ENCODE measurements around the gene SLC49A3. TPM values are rescaled to one million over a fixed set of nuclear protein-coding genes. Genes with fewer than 3 reads are reported as not detected.
"Not testable (repeated sequence)": the region's sequence is repeated elsewhere in the genome, so short reads cannot be mapped to it uniquely, and the experiment has no call there.

SLC49A3 gene
- total RNA-seq, 1 experiment from 2014 or later, result 0.20 TPM

DNA sequence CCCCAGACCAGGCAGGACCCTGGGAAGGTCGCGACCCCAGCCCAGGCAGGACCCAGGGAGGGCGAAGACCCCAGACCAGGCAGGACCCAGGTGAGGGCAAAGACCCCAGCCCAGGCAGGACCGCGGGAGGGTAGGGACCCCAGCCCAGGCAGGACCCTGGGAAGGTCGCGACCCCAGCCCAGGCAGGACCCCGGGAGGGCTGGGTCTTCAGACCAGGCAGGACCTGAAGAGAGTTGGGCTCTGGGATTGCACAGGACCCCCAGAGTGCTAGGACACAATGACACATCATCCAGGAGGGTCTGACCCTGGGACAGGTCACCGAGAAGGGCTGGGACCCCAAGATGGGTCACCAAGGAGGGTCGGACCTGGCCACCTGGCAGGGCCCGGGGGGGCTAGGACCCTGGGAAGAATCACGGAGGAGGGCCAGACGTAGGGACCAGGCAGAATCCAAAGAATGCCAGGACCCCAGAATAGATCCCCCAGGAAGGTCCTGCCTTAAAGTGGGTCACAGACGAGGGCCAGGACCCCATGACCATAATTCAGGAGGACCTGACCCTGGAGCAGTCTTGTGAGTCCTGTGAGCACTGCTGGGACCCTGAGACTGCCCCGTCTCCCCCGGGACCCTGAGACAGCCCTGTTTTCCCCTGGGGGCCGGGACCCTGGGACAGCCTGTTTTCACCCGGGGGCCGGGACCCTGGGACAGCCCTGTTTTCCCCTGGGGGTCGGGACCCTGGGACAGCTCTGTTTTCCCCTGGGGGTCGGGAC lies 18.1 kb upstream of the SLC49A3 start:
- intact Hi-C loops (cut with micrococcal nuclease; ENCODE audit: unreplicated experiment), result no loop called here
- TF ChIP-seq, protein P1, sequence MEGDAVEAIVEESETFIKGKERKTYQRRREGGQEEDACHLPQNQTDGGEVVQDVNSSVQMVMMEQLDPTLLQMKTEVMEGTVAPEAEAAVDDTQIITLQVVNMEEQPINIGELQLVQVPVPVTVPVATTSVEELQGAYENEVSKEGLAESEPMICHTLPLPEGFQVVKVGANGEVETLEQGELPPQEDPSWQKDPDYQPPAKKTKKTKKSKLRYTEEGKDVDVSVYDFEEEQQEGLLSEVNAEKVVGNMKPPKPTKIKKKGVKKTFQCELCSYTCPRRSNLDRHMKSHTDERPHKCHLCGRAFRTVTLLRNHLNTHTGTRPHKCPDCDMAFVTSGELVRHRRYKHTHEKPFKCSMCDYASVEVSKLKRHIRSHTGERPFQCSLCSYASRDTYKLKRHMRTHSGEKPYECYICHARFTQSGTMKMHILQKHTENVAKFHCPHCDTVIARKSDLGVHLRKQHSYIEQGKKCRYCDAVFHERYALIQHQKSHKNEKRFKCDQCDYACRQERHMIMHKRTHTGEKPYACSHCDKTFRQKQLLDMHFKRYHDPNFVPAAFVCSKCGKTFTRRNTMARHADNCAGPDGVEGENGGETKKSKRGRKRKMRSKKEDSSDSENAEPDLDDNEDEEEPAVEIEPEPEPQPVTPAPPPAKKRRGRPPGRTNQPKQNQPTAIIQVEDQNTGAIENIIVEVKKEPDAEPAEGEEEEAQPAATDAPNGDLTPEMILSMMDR (IDR thresholded peaks at IDR 0.05; ENCODE audit: insufficient read depth in 1 of 2, low read depth in 1 of 2, low read length in 1 of 2, severe bottlenecking in 1 of 2, unreplicated experiment in 1 of 2), result no peak

DNA sequence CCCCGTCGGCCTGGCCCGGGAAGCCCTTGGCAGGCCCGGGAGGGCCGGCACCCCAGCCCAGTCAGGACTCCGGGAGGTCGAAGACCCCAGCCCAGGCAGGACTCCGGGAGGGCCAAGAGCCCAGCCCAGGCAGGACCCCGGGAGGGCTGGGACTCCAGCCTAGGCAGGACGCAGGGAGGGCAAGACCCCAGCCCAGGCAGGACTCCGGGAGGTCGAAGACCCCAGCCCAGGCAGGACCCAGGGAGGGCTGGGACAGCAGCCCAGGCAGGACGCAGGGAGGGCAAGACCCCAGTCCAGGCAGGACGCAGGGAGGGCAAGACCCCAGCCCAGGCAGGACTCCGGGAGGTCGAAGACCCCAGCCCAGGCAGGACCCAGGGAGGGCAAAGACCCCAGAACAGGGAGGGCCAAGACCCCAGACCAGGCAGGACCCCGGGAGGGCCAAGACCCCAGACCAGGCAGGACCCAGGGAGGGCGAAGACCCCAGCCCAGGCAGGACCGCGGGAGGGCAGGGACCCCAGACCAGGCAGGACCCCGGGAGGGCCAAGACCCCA lies 17.2 kb upstream of the SLC49A3 start:
- BruUV-seq (replicated peaks); H3K27ac Mint-ChIP-seq (ENCODE audit: unreplicated experiment); H3K9me3 Mint-ChIP-seq (ENCODE audit: unreplicated experiment); H3K27me3 ChIP-seq (replicated peaks; ENCODE audit: control insufficient read depth, insufficient read depth, low read length); CTCF ChIA-PET; H3K9me3 ChIP-seq; POLR2A ChIA-PET; H3K4me1 ChIP-seq; H3K4me1 Mint-ChIP-seq (ENCODE audit: low read depth, unreplicated experiment); H3K36me3 ChIP-seq (ENCODE audit: control insufficient read depth, insufficient read depth, low read length); intact Hi-C loops (cut with micrococcal nuclease; ENCODE audit: unreplicated experiment); H3K27me3 Mint-ChIP-seq (ENCODE audit: insufficient read depth, unreplicated experiment): not testable (repeated sequence)
- Mint-ChIP-seq H3K4me3 (ENCODE audit: unreplicated experiment) (peak overlapping the region; percentile 81), H3K36me3 (ENCODE audit: insufficient read depth, unreplicated experiment) (peaks cover 34% of the 10 kb centered on the region)
- H3K4me3 ChIP-seq (ENCODE audit: low read depth, low read length), result peak overlapping the region; percentile 87
- peak in 1 of 2 experiments; percentile 30 for DNase-seq

More for the DNA sequence above, 18.1 kb upstream of the SLC49A3 start:
- H3K4me3 Mint-ChIP-seq (ENCODE audit: unreplicated experiment), result no peak overlapping the region
- POLR2A ChIA-PET, result no interaction called here
- peak overlapping the region; percentile 31 for H3K4me3 ChIP-seq (ENCODE audit: low read depth, low read length)
- no peak overlapping the region for H3K27ac Mint-ChIP-seq (ENCODE audit: unreplicated experiment)
- no peaks in the 10 kb centered on the region for H3K9me3 Mint-ChIP-seq (ENCODE audit: unreplicated experiment)
- no peaks in the 10 kb centered on the region for H3K9me3 ChIP-seq
- H3K36me3 Mint-ChIP-seq (ENCODE audit: insufficient read depth, unreplicated experiment), result peaks cover 35% of the 10 kb centered on the region
- H3K27me3 ChIP-seq (replicated peaks; ENCODE audit: control insufficient read depth, insufficient read depth, low read length), result no peaks in the 10 kb centered on the region
- DNase-seq, result peak in 1 of 2 experiments; percentile 26
- BruUV-seq (replicated peaks), result no TSS peak
- H3K4me1 Mint-ChIP-seq (ENCODE audit: low read depth, unreplicated experiment), result no peaks in the 10 kb centered on the region
- no peaks in the 10 kb centered on the region for H3K27me3 Mint-ChIP-seq (ENCODE audit: insufficient read depth, unreplicated experiment)
- H3K4me1 ChIP-seq, result no peaks in the 10 kb centered on the region
- CTCF ChIA-PET, result no interaction called here
- peaks cover 1% of the 10 kb centered on the region; the same call in 1 of the 2 replicates for H3K36me3 ChIP-seq (ENCODE audit: control insufficient read depth, insufficient read depth, low read length)

DNA sequence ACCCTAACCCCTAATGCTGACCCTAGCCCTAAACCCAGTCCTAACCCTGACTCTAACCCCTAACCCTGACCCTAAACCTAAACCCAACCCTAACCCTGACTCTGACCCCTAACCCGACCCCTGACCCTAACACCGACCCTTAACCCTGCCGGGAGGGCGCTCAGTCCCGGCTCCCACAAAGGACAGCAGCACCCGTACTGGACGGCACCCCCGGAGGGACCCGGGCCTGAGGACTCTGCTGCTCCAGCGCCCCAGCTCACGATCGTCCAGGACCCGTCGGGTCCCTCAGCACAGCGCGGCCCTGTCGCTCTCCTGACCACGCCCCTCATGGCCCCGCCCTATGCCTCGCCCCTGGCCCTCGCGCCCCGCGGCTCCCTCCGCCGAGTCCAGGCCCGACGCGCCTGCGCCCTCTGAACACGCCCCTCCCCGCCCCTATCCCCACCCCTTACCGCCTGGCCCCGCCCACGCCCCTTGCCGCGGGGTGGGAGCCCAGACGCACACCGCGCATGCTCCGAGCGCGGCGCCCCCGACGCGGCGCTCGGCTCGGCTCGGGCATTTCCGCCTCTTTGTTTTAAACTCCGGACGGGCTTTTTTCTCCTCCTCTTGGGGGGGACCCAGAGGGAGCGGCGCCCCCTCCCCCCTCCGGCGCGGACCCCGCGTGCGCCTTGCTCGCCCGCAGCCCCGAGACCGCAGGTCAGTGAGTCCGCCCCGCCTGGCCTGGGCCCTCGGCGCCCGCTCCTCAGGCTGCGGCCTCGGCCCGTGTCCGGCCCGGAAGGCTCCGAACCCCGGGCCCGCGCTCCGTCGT lies 16.5 kb upstream of the SLC49A3 start, which contains the start of gene PCGF3:
Gene PCGF3 (plus strand): TSS at position 555 of the 805 bp plus-strand sequence. CDS start 27,849 bp downstream, outside the sequence.
- Mint-ChIP-seq H3K27ac (ENCODE audit: unreplicated experiment) (peak within 1 kb of the TSS; percentile 66), H3K4me1 (ENCODE audit: low read depth, unreplicated experiment) (no peaks in the 10 kb centered on the region), H3K9me3 (ENCODE audit: unreplicated experiment) (no peaks in the 10 kb centered on the region), H3K4me3 (ENCODE audit: unreplicated experiment) (peak within 1 kb of the TSS; percentile 81), H3K27me3 (ENCODE audit: insufficient read depth, unreplicated experiment) (no peaks in the 10 kb centered on the region), H3K36me3 (ENCODE audit: insufficient read depth, unreplicated experiment) (peaks cover 28% of the 10 kb centered on the region)
- no TSS peak for BruUV-seq (replicated peaks)
- no peaks in the 10 kb centered on the region for H3K27me3 ChIP-seq (replicated peaks; ENCODE audit: control insufficient read depth, insufficient read depth, low read length)
- intact Hi-C loops (cut with micrococcal nuclease; ENCODE audit: unreplicated experiment), result no loop called here
- CTCF ChIA-PET, result no interaction called here
- peak within 1 kb of the TSS; percentile 87 for H3K4me3 ChIP-seq (ENCODE audit: low read depth, low read length)
- H3K4me1 ChIP-seq, result no peaks in the 10 kb centered on the region
- H3K36me3 ChIP-seq (ENCODE audit: control insufficient read depth, insufficient read depth, low read length), result peaks cover 1% of the 10 kb centered on the region; the same call in 1 of the 2 replicates
- DNase-seq, result peak; percentile 97
- TF ChIP-seq, protein P1 (IDR thresholded peaks at IDR 0.05; ENCODE audit: insufficient read depth in 1 of 2, low read depth in 1 of 2, low read length in 1 of 2, severe bottlenecking in 1 of 2, unreplicated experiment in 1 of 2), result no peak
- POLR2A ChIA-PET, result interaction anchor here (0.5 kb wide), 1 partner anchor 78 kb away, joined by 10 read pairs; no protein-coding TSS in a partner anchor
- no peaks in the 10 kb centered on the region for H3K9me3 ChIP-seq
